ENCODE measurements around the gene DNAH8.

DNAH8 gene

DNA sequence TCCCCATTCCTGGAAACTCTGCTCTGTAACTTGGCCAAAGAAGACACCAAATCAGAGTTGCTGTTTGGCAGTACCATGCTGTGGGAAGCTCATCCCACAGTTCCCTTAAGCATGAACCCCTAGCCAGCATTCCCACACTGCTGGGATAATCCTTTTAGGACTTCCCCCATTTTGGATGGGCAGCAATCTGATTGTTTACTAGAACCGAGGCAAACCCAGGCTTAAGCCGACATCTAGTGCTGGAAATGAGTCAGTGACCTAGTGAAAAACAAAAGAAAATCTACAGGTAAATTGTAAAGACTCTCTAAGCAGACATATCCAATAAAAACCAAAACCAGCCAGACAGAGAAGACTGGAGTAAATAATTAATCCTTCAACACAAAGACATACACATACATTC is 5.2 kb downstream of the DNAH8 start:
- Histone ChIP-seq H3K27ac (no peak overlapping the region), H3K4me3 (IDR thresholded peaks at IDR 0.05; ENCODE audit: insufficient read depth, low read depth, low read length) (no peak overlapping the region), H4K20me1 (ENCODE audit: insufficient read depth) (no peaks in the 10 kb centered on the region), H3K4me1 (ENCODE audit: low read depth, poor library complexity, severe bottlenecking) (peaks cover 5% of the 10 kb centered on the region), H3K9ac (no peak overlapping the region), H3K79me2 (ENCODE audit: insufficient read depth, low read depth) (no peaks in the 10 kb centered on the region), H3K4me2 (no peak overlapping the region), H3K27me3 (ENCODE audit: insufficient read depth, low read depth) (no peaks in the 10 kb centered on the region), H3K36me3 (ENCODE audit: insufficient read depth) (no peaks in the 10 kb centered on the region), H2AFZ (ENCODE audit: low read depth) (no peak overlapping the region)
- no peak for TF ChIP-seq CTCF (conservative IDR thresholded peaks at IDR 0.05; ENCODE audit: low read depth, low read length)

GRCh38 chr6:38722038-38722437 is 6.9 kb downstream of the DNAH8 start:
- H2AFZ ChIP-seq (ENCODE audit: low read depth), result no peak overlapping the region

DNA sequence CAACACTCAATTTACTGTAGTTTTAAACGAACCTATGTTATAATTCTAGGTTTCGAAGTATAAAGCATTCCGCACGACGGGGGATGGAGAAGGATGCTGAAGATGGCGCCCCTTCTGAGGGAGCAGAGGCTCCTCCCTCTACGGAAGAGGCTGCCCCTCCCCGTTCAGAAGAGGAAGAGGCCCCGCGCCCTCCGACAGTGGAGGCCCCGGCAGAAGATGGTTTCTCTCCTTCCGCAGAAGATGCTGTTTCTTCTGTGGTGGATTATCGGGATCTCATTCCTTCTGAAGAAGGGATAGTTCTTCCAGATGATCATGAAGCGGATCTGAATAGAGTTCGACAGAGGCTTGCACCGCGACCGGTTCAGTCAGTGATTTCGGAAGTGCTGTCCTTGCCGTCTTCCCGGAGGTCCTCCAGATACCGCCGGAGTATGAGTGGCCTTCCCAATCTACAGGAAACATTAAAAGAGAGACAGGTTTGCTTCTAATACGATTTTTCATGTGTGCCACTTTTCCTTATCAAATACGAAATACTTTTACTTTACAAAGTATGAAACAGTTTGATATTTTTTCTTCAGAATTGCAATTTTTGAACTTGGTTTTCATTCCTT is 7.7 kb downstream of the DNAH8 start:
- Histone ChIP-seq H3K27ac (no peak overlapping the region), H3K4me2 (no peak overlapping the region), H3K4me3 (IDR thresholded peaks at IDR 0.05; ENCODE audit: insufficient read depth, low read depth, low read length) (no peak overlapping the region), H3K36me3 (ENCODE audit: insufficient read depth) (no peaks in the 10 kb centered on the region), H3K27me3 (ENCODE audit: insufficient read depth, low read depth) (no peaks in the 10 kb centered on the region), H3K4me1 (ENCODE audit: low read depth, poor library complexity, severe bottlenecking) (peaks cover 18% of the 10 kb centered on the region), H3K9ac (no peak overlapping the region), H2AFZ (ENCODE audit: low read depth) (no peak overlapping the region), H3K79me2 (ENCODE audit: insufficient read depth, low read depth) (no peaks in the 10 kb centered on the region), H4K20me1 (ENCODE audit: insufficient read depth) (no peaks in the 10 kb centered on the region)
- no peak for TF ChIP-seq CTCF (conservative IDR thresholded peaks at IDR 0.05; ENCODE audit: low read depth, low read length)

More at GRCh38 chr6:38722038-38722437, 6.9 kb downstream of the DNAH8 start:
- H3K4me2 ChIP-seq, result no peak overlapping the region
- no peaks in the 10 kb centered on the region for H3K79me2 ChIP-seq (ENCODE audit: insufficient read depth, low read depth)
- TF ChIP-seq CTCF (conservative IDR thresholded peaks at IDR 0.05; ENCODE audit: low read depth, low read length), result no peak
- no peaks in the 10 kb centered on the region for H3K27me3 ChIP-seq (ENCODE audit: insufficient read depth, low read depth)
- H4K20me1 ChIP-seq (ENCODE audit: insufficient read depth), result no peaks in the 10 kb centered on the region
- H3K4me1 ChIP-seq (ENCODE audit: low read depth, poor library complexity, severe bottlenecking), result peaks cover 18% of the 10 kb centered on the region
- H3K4me3 ChIP-seq (IDR thresholded peaks at IDR 0.05; ENCODE audit: insufficient read depth, low read depth, low read length), result no peak overlapping the region
- H3K27ac ChIP-seq, result no peak overlapping the region
- no peak overlapping the region for H3K9ac ChIP-seq
- no peaks in the 10 kb centered on the region for H3K36me3 ChIP-seq (ENCODE audit: insufficient read depth)

DNA sequence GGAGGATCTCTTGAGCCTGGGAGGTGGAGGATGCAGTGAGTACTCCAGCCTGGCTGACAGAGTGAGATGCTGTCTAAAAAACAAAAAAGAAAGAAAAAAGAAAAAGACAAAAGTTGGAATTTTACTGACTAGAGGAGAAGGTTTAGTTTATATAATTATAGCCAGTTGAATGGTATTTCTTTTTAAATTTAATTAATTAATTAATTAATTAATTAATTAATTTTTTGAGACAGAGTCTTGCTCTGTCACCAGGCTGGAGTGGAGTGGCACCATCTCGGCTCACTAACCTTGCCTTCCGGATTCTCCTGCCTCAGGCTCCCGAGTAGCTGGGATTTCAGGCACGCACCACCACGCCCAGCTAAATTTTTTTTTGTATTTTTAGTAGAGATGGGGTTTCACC is 8.7 kb downstream of the DNAH8 start:
- Histone ChIP-seq H3K4me2 (no peak overlapping the region), H3K27ac (no peak overlapping the region), H3K9ac (no peak overlapping the region), H3K79me2 (ENCODE audit: insufficient read depth, low read depth) (no peaks in the 10 kb centered on the region), H3K36me3 (ENCODE audit: insufficient read depth) (no peaks in the 10 kb centered on the region), H4K20me1 (ENCODE audit: insufficient read depth) (no peaks in the 10 kb centered on the region), H3K4me3 (IDR thresholded peaks at IDR 0.05; ENCODE audit: insufficient read depth, low read depth, low read length) (no peak overlapping the region), H3K4me1 (ENCODE audit: low read depth, poor library complexity, severe bottlenecking) (peaks cover 18% of the 10 kb centered on the region), H2AFZ (ENCODE audit: low read depth) (no peak overlapping the region), H3K27me3 (ENCODE audit: insufficient read depth, low read depth) (no peaks in the 10 kb centered on the region)
- TF ChIP-seq CTCF (conservative IDR thresholded peaks at IDR 0.05; ENCODE audit: low read depth, low read length), result no peak

Measured in KMS-11 (cell line).